WI38 (cell line): ENCODE measurements around the gene SETD3.

Experiments used
- H3K4me3 ChIP-seq: 2 replicates; pipeline ENCODE4 v1.5.1; 2011; ENCODE audit warnings: low read depth, mild to moderate bottlenecking, control low read depth, low read length
- TF ChIP-seq, protein P1 (sequence below): IDR thresholded peaks from 2 replicates; pipeline ENCODE4 v1.5.1; 2012; ENCODE audit warnings: low read depth, mild to moderate bottlenecking, control low read depth, low read length

SETD3 gene

DNA sequence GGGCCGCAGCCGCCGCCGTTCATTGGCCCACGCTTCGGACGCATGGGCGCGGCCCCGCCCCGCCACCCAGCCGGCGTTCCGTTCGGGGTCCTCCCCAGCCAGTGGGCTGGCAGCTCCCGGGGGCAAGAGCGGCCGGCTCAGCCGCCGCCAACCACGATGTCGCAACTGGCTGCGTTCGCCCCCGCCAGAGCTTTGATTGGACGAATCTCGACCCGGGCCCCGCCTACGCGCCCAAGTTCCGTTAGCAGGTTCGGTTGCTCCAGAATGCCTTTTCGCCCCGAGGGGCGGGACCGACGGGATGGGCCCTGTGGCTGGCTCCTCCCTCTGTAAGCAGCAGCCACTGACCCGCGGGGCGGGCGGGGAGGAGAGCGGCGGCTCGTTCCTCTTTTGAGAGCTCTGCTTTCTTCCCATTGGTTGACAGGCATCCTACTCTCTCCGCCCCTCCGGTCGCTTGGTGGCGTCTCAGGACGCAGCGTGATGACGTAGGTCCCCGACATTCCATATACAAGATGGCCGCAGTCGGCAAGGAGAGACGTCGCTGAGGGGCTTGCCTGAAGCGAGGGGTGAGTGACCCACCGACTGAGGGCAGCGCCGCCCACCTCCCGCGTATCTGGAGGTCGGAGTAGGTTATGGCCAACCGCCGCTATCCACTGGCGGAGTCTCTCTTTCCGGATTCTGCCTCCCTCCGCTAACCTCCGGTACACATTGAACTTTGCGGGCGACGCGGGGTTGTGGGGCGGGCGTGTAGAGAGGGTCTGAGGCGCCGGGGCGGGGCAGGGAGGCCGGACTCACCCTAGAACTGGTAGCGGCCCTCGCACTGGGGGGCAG, 472 bp upstream of the SETD3 start, which contains the start of gene CCNK:
Gene CCNK (plus strand): TSS at position 493 of the 828 bp plus-strand sequence. CDS start 11,269 bp downstream, outside the sequence.
- TF ChIP-seq, protein P1, sequence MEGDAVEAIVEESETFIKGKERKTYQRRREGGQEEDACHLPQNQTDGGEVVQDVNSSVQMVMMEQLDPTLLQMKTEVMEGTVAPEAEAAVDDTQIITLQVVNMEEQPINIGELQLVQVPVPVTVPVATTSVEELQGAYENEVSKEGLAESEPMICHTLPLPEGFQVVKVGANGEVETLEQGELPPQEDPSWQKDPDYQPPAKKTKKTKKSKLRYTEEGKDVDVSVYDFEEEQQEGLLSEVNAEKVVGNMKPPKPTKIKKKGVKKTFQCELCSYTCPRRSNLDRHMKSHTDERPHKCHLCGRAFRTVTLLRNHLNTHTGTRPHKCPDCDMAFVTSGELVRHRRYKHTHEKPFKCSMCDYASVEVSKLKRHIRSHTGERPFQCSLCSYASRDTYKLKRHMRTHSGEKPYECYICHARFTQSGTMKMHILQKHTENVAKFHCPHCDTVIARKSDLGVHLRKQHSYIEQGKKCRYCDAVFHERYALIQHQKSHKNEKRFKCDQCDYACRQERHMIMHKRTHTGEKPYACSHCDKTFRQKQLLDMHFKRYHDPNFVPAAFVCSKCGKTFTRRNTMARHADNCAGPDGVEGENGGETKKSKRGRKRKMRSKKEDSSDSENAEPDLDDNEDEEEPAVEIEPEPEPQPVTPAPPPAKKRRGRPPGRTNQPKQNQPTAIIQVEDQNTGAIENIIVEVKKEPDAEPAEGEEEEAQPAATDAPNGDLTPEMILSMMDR: no peak

DNA sequence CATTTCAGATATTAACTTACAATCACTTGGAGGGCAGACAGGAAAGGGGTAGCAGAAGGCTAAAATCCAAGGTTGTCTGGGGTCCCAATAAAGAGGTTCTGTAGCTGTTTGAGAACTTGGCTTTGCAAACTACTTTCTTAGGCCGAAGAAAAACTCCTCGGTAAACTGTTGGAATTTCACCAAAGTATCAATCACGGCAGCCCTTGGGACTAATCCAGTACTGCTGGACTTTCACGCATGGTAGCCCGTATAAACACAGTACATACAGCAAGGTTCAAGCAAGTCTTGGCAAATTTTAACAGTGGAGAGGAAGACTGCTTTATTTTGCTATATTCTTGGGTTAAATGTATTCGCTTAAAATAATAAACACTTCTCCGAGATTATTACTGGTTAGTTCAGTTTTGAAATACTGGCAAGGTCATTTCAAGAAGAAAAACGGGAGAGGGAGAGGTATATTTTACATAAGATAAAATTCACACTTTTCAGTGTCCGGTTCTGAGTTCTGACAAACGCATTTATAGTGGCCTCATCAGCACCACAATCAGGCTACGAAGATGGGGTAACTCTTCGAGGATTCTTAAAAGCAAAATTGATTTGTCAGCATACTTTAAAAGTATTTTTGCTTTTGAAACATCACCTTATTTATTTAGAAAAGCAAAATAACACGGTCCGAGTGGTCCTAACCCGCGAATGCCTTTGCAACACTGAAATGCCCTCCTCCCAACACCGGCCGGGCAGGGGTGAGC, 1.3 kb downstream of the SETD3 start:
- TF ChIP-seq, protein P1: no peak
- H3K4me3 ChIP-seq: peak overlapping the region; percentile 74

More for the DNA sequence above, 472 bp upstream of the SETD3 start, which contains the start of gene CCNK:
- H3K4me3 ChIP-seq: peak within 1 kb of the TSS; percentile 94

DNA sequence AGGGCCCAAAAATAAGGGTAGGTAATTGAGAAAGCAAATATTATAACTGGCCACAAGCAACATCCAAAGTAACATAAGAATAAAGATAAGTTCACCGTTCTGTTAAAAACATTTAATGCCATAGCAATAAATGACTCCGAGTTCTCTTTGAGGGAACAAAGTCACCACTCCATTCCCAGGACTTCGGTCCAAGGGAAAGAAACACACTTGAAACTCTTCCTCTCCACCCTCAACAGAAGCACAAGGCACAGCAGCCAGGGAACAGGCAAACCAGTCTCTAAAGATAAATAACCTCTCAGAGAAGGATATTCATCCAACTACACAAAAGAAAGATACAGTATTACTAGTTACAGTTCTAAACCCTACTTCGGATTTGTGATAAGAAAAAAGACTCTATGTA, 2.5 kb downstream of the SETD3 start:
- no peak overlapping the region for H3K4me3 ChIP-seq
- TF ChIP-seq, protein P1: no peak

DNA sequence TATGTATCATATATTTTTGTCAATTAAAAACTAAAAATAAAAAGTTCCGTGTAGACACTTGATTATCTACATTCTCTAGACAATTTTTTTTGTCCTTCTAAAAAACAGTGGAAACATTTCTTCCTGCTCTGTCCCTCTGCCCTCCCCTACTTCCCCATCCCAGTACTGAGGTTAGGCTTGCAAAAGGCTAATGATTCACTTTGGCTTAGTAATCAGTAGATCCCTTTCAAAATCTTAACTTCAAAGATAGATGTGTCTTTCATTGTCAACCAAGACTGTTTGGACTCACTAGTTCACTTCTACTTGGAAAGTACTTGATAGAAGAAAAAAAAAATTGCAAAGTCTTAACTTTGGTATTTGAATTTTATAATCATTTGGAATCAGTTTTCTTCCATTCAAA, 3.8 kb downstream of the SETD3 start:
- H3K4me3 ChIP-seq: no peak overlapping the region
- TF ChIP-seq, protein P1: no peak

DNA sequence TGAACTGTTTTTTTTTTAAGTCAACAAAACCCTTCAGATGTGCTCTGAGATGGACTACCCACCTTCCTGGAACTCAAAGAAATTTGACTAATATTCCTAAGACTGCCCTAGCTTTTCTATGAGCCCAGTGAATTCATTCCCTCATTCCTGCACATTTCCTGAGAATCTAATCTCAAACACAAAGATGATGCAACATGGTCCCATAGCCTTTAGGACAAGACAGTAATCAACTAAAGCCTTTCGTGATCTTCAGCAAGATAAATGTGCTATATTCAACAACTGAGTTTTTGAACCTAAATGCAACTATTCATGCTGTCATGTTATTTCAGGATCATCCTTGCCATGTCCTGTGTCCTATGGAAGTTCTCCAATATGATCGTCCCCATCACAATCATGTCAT, 5.0 kb downstream of the SETD3 start:
- H3K4me3 ChIP-seq: no peak overlapping the region
- TF ChIP-seq, protein P1: no peak

DNA sequence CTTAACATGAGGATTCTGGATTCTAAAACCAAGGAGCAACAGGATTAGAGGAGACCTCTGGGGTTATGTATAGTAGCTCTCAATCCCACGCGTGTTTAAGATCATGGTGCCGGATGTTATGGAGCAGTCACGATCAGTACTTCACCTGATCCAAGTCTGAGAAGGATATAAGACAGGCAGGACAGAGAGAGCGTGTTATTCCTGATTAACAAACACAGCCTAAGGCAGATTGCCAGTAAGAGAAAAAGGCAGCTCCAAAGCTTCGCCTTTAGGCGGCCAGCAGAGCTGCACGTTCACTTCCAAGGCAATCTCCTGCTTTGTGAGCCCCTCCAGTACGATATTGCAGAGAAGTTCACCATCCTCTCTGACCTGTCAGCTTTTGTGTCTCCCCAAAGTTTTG, 5.5 kb downstream of the SETD3 start:
- H3K4me3 ChIP-seq: no peak overlapping the region
- TF ChIP-seq, protein P1: no peak

DNA sequence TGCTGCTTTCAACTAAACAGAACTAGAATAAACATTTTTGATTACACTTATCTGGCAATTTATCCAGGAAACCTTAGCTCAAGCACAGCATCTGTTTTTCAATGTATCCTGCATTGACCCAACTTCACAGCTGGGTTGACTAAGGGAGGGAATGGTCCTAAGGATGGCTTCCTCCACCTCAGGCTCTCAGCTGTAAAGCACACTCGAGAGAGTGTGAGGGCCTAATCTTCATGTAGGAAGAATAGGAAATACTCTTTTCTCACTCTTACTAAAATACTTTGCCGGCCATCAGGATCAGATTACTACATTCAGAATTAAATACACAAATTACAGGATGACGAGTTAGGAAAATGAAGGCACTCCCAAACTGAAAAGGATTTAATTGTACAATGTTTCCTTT, 7.2 kb downstream of the SETD3 start:
- TF ChIP-seq, protein P1: no peak
- H3K4me3 ChIP-seq: no peak overlapping the region
